ENCODE results near the gene GPR22.
A peak's percentile ranks its signal among the peaks of the same experiment; 100 is the strongest.

GPR22 gene

GRCh38 chr7:107505997-107506673 is 36.3 kb downstream of the GPR22 start:
- TF ChIP-seq CTCF (conservative IDR thresholded peaks at IDR 0.05): no peak
- H3K27ac ChIP-seq: peak overlapping the region; percentile 40

GRCh38 chr7:107506674-107507339 is 37.0 kb downstream of the GPR22 start:
- no peak for TF ChIP-seq CTCF (conservative IDR thresholded peaks at IDR 0.05)
- peak overlapping the region; percentile 40 for H3K27ac ChIP-seq
